Measurements from ENCODE around the gene PTPN22. TPM values are rescaled to one million over a fixed set of nuclear protein-coding genes. Genes with fewer than 3 reads are reported as not detected.

The PTPN22 gene
- total RNA-seq, 2 experiments from 2014 or later = 79.4 to 81.1 TPM

DNA sequence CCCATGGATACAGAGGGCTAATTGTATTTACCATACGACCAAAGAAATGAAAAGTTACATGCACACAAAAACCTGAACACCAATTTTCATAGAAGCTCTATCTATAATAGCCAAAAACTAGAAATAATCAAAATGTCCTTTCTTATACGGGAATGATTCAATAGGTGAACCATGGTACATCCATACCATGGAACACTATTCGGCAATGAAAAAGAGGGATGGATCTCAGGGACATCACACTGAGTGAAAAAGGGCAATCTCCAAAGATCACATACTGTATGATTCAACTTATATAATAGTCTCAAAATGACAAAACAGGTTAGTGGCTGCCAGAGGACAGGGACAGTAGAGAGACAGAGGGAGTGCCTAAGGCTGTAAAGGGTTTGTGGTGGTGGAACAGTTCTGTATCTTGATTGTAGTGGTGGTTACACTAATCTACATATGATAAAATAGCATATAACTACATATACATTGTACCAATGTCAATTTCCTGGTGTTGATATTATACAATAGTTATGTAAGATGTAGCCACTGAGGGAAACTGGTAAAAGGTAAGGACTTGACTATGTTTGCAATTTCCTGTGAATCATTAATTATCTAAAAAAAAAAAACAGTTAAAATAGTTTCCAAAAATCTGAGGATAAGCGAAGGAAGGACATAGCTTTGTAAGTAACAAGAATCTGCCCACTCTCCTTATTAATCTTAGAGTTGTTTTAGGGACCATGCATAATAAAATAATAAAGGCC lies 62.9 kb downstream of the PTPN22 start:
- Mint-ChIP-seq H3K36me3 (ENCODE audit: low read depth) (peaks cover 57% of the 10 kb centered on the region), H3K27ac (no peak overlapping the region), H3K9me3 (no peaks in the 10 kb centered on the region), H3K27me3 (no peaks in the 10 kb centered on the region), H3K4me3 (peak overlapping the region; percentile 27), H3K4me1 (peaks cover 54% of the 10 kb centered on the region)
- POLR2A ChIA-PET = interaction anchor here (0.5 kb wide), 1 partner anchor 48 kb away, joined by 3 read pairs; no protein-coding TSS in a partner anchor
- CTCF ChIA-PET = no interaction called here
- no peak for DNase-seq

DNA sequence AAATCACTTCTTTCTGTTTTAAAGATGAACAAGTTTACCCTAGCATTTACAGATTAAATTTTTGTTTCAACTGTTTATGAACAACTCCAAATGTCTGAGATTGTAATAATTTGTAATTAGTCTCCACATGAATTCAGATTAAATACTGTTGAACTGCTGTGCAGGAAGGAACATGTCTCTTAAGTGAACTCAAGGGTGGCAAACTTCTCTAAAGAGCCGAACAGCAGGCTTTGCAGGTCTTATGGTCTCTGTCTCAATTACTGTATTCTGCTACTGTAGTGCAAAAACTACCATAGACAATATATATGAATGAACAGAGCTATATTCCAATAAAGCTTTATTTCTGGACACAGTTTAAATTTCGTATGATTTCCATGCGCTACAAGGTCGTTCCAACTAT lies 65.9 kb downstream of the PTPN22 start:
- Mint-ChIP-seq H3K36me3 (ENCODE audit: low read depth) (peaks cover 54% of the 10 kb centered on the region), H3K9me3 (no peaks in the 10 kb centered on the region), H3K4me3 (no peak overlapping the region), H3K4me1 (peaks cover 66% of the 10 kb centered on the region), H3K27me3 (no peaks in the 10 kb centered on the region), H3K27ac (no peak overlapping the region)
- POLR2A ChIA-PET = interaction anchor here (0.8 to 1.8 kb wide), 2 partner anchors 22 to 46 kb away, joined by 5 to 6 read pairs; partner anchors contain the start of gene PHTF1
- CTCF ChIA-PET = no interaction called here
- no peak for DNase-seq

DNA sequence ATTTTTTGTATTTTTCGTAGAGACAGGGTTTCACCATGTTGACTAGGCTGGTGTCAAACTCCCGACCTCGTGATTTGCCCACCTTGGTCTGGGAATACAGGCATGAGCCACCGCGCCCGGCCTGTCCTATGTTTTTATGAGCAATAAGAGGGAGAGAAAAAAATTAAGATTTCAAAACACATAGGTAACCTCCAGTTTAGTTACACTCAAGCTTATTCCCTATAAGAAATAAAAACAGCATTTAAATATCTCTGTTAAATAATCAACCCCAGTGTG lies 66.3 kb downstream of the PTPN22 start:
- CTCF ChIA-PET = no interaction called here
- no peak overlapping the region for H3K4me3 Mint-ChIP-seq
- no peak for DNase-seq

DNA sequence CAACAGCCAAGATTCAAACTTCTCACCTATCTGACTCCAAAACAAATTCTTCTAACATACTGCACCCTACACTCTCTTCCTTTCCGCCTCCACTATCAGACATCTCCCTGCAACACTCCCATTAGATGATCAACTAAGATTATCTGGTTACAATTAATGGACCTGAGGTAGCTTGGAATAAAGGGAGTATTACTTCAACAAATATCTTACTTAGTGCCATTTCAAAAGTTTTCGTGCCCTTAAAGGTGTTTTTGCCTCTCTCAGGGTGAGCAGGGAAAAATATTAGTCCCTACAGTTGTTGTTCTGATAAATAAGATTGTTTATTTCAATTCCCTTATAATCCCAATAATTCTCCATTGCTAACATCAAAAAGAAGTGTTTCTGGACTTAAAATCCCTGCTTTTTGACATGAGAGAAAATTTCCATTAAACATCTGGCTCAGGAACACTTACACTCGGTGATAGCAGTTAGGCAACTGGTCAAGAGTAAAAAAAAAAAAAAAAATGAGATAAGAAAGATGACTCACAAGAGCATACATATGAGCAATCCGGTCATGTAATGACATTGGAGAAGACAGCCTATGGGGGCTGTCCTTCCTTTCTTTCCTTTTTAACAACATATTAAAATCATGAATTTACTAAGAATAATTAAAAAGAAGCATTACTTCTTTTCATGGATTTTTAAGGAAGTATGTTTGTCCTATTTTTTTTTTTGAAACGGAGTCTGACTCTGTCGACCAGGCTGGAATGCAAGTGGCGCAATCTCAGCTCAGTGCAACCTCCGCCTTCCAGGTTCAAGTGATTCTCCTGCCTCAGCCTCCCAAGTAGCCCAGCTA lies 66.9 kb downstream of the PTPN22 start:
- CTCF ChIA-PET = no interaction called here
- Mint-ChIP-seq H3K9me3 (no peaks in the 10 kb centered on the region), H3K4me3 (no peak overlapping the region), H3K36me3 (ENCODE audit: low read depth) (peaks cover 54% of the 10 kb centered on the region), H3K27ac (no peak overlapping the region), H3K27me3 (no peaks in the 10 kb centered on the region), H3K4me1 (peaks cover 60% of the 10 kb centered on the region)
- DNase-seq = no peak
- POLR2A ChIA-PET = interaction anchor here (1.2 to 1.8 kb wide), 2 partner anchors 19 to 45 kb away, joined by 5 to 6 read pairs; partner anchors contain the start of gene PHTF1

More for the DNA sequence above, 66.3 kb downstream of the PTPN22 start:
- H3K27me3 Mint-ChIP-seq = no peaks in the 10 kb centered on the region
- H3K4me1 Mint-ChIP-seq = peaks cover 64% of the 10 kb centered on the region
- H3K36me3 Mint-ChIP-seq (ENCODE audit: low read depth) = peaks cover 54% of the 10 kb centered on the region
- H3K9me3 Mint-ChIP-seq = no peaks in the 10 kb centered on the region
- H3K27ac Mint-ChIP-seq = no peak overlapping the region
- POLR2A ChIA-PET = interaction anchor here (0.8 to 1.8 kb wide), 2 partner anchors 21 to 45 kb away, joined by 5 to 6 read pairs; partner anchors contain the start of gene PHTF1

DNA sequence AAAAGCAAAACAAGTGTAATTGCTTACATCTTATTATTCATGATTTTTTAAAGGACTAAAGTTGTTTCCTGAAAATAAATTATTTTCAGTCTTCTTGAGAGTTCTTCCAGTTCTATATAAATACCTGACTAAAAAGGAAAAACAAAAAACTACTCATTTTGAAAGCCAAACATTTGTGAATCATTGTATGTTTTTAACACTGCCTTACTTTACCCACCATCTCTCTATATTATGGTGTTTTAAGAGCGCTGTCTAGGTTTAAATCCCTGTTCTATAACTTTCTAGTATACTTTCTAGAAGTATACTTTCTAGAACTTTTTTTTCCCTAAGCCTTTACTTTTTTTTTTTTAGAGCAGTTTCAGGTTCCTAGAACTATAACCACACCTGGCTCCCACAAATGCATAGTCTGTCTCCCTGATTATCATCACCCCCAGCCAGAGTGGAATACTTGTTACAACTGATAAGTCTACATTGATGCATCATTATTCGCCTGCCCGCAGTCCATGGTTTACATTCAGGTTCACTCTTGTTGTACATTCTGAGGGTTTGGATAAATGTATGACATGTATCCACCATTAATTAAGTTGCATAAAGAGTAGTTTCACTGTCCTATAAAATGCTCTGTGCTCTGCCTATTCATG lies 69.0 kb downstream of the PTPN22 start:
- H3K4me3 Mint-ChIP-seq = no peak overlapping the region
- ChIA-PET POLR2A (interaction anchor here (1.1 kb wide), 1 partner anchor 18 kb away, joined by 3 read pairs; no protein-coding TSS in a partner anchor), CTCF (no interaction called here)
- H3K27ac Mint-ChIP-seq = no peak overlapping the region
- DNase-seq = no peak
- no peaks in the 10 kb centered on the region for H3K27me3 Mint-ChIP-seq
- peaks cover 51% of the 10 kb centered on the region for H3K36me3 Mint-ChIP-seq (ENCODE audit: low read depth)
- peaks cover 46% of the 10 kb centered on the region for H3K4me1 Mint-ChIP-seq
- no peaks in the 10 kb centered on the region for H3K9me3 Mint-ChIP-seq

DNA sequence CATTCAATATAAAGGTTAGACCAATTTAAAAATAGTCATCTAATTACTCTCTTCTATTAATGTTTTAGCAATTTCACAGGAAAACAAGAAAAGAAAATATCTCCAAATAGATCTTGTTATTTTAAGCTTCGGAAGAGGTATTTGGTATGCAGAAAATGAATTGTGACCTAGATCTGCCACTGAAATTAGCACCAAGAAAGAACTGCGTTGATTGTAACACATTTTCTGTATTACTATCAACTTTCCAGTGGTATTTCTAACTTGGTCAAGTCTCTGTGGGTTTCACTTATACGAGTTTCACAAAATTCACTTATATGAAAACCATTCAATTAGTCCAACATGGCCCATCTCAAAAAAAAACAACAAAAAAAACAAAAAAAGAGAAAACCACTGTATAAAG lies 71.0 kb downstream of the PTPN22 start:
- ChIA-PET CTCF (interaction anchor here (1.1 kb wide), 1 partner anchor 727 kb away, joined by 3 read pairs; the partner anchor contains the start of gene LRIG2), POLR2A (interaction anchor here (1.1 to 1.3 kb wide), 2 partner anchors 11 to 16 kb away, joined by 3 to 4 read pairs; no protein-coding TSS in a partner anchor)
- DNase-seq = no peak
- Mint-ChIP-seq H3K4me3 (no peak overlapping the region), H3K36me3 (ENCODE audit: low read depth) (peaks cover 50% of the 10 kb centered on the region), H3K27me3 (no peaks in the 10 kb centered on the region), H3K4me1 (peaks cover 39% of the 10 kb centered on the region), H3K27ac (no peak overlapping the region), H3K9me3 (no peaks in the 10 kb centered on the region)

DNA sequence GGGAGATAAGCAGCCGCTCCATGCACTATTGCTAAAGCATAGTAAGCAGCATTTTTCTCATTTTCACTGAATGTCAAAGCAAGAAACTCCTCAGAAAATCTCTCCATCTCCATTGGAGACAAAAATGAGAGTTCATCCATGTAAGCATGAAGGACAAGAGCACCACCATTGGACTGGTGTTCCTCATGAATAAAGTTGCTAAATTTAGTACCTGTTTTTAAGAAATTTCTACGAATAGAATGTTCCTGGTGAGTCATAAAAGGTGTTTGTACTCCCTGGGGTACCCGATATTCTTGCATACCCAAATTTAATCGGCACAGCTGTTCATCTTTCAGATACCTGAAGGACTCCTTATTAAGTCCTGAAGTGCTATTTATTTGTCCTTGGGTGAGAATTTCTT lies 74.0 kb downstream of the PTPN22 start:
- Mint-ChIP-seq H3K27ac (no peak overlapping the region), H3K4me3 (no peak overlapping the region), H3K4me1 (peaks cover 31% of the 10 kb centered on the region), H3K36me3 (ENCODE audit: low read depth) (peaks cover 50% of the 10 kb centered on the region), H3K27me3 (no peaks in the 10 kb centered on the region), H3K9me3 (no peaks in the 10 kb centered on the region)
- POLR2A ChIA-PET = no interaction called here
- DNase-seq = no peak
- CTCF ChIA-PET = interaction anchor here (0.8 kb wide), 1 partner anchor 9 kb away, joined by 3 read pairs; no protein-coding TSS in a partner anchor

DNA sequence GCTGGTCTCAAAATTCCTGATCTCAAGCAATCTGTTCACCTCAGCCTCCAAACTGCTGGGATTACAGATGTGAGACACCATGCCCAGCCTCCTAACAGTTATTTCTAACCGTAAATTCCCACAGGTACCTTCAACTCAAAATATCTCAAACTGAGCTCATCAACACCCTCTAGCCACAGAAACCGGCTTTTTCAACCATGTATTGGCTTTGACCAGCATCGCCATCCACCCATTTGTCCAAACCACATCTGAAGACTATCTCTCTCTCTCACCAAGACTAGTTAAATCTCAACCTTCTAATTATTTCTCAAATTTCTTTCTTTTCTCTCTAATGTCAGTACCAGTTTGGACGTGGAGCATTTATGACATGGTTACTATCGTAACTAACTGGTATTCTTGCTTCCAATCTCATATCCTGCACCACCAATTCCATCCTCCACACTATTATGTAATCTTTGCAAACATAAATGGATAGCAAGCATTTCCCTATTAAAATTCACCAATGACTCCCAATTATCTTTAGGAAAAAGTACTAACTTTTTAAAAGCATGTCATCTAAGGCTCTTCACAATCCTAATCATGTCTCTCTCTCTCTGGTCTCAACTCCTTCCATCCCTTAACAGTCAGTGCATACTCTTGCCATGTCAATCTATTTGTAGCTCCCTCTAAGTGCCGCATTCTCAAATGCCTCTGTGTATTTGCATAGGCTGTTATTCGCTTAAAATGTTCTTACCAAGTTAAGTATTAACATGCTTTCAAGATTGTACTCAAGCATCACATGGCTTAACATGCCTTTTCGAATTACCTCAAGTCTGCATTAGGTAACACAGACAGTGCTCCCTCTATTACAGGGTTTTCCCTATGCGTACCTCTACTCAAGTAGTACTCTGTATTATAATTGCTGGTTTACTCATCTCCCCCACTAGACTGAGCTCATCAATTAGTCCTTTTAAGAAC lies 77.4 kb downstream of the PTPN22 start:
- ChIA-PET CTCF (no interaction called here), POLR2A (interaction anchor here (0.8 kb wide), 1 partner anchor 24 kb away, joined by 3 read pairs; no protein-coding TSS in a partner anchor)
- H3K27me3 Mint-ChIP-seq = no peaks in the 10 kb centered on the region
- peaks cover 63% of the 10 kb centered on the region for H3K36me3 Mint-ChIP-seq (ENCODE audit: low read depth)
- DNase-seq = no peak
- H3K4me3 Mint-ChIP-seq = no peak overlapping the region
- H3K27ac Mint-ChIP-seq = no peak overlapping the region
- H3K4me1 Mint-ChIP-seq = peaks cover 25% of the 10 kb centered on the region
- no peaks in the 10 kb centered on the region for H3K9me3 Mint-ChIP-seq

DNA sequence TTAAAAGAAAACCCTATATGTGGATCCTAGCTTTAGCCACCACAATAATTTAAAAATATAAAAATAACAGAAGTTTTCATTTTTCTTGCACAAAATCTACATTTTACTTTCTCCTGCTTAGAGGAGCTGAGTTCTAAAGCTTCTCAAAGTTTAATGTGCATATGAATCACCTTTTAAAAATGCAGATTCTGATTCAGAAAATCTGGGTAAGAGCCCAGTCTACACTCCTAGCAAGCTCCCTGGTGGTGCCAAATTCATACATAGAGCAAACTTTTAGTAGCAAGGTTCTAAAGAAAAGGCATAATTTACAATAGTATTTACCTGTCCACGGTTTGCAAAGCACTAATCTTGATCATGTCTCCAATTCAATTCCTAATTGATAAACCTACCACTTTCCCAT lies 78.5 kb downstream of the PTPN22 start:
- DNase-seq = no peak
- no peaks in the 10 kb centered on the region for H3K27me3 Mint-ChIP-seq
- no peak overlapping the region for H3K27ac Mint-ChIP-seq
- H3K4me1 Mint-ChIP-seq = peaks cover 27% of the 10 kb centered on the region
- H3K4me3 Mint-ChIP-seq = no peak overlapping the region
- ChIA-PET CTCF (no interaction called here), POLR2A (interaction anchor here (1.7 to 2.7 kb wide), 2 partner anchors 9 to 19 kb away, joined by 8 to 10 read pairs; partner anchors contain the start of gene RSBN1)
- H3K9me3 Mint-ChIP-seq = no peaks in the 10 kb centered on the region
- H3K36me3 Mint-ChIP-seq (ENCODE audit: low read depth) = peaks cover 70% of the 10 kb centered on the region

DNA sequence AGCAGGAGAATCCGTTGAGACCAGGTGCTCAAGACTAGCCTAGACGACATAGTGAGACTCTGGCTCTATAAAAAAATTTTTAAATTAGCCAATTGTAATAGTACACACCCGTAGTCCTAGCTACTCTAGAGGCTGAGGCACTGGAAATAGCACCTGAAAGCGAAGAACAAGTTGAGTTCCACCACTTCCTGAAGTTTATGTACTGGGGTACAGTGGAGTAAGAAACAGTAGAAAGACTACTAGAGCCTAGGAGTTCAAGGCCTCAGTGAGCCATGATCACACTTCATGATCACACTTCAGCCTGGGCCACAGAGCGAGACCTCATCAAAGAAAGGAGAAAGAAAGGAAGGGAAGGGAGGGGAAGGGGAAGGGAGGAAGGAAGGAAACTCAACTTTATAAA lies 79.0 kb downstream of the PTPN22 start:
- H3K9me3 Mint-ChIP-seq = no peaks in the 10 kb centered on the region
- ChIA-PET CTCF (no interaction called here), POLR2A (interaction anchor here (0.9 to 2.7 kb wide), 4 partner anchors 9 to 19 kb away, joined by 3 to 10 read pairs (median 6); partner anchors contain the start of gene RSBN1)
- H3K36me3 Mint-ChIP-seq (ENCODE audit: low read depth) = peaks cover 67% of the 10 kb centered on the region
- no peaks in the 10 kb centered on the region for H3K27me3 Mint-ChIP-seq
- peaks cover 28% of the 10 kb centered on the region for H3K4me1 Mint-ChIP-seq
- DNase-seq = no peak
- peak overlapping the region; percentile 44 for H3K27ac Mint-ChIP-seq
- no peak overlapping the region for H3K4me3 Mint-ChIP-seq

DNA sequence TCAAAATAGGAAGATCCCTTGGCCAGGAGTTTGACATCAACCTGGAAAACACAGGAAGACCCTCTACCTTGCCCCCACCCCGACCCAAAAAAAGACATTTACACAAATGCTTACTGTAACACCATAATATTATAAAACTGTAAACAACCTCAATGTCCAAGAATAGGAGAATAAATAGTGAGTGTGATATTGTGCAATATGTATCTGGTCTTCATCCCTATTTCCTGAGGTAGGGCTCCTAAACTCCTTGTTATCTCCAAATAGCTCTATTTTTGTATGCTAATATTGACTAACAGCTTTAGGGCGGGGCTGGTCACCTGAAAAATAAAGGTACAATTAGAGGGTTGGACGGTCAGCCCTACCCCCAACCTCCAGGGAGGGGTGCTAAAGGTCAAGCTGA lies 82.7 kb downstream of the PTPN22 start:
- ChIA-PET CTCF (interaction anchor here (0.9 to 1.5 kb wide), 2 partner anchors 8 to 10 kb away, joined by 3 read pairs; no protein-coding TSS in a partner anchor), POLR2A (interaction anchor here (1.5 kb wide), 1 partner anchor 22 kb away, joined by 5 read pairs; no protein-coding TSS in a partner anchor)
- Mint-ChIP-seq H3K4me1 (peaks cover 41% of the 10 kb centered on the region), H3K27me3 (no peaks in the 10 kb centered on the region), H3K36me3 (ENCODE audit: low read depth) (peaks cover 53% of the 10 kb centered on the region), H3K4me3 (no peak overlapping the region), H3K27ac (no peak overlapping the region), H3K9me3 (no peaks in the 10 kb centered on the region)
- DNase-seq = no peak

DNA sequence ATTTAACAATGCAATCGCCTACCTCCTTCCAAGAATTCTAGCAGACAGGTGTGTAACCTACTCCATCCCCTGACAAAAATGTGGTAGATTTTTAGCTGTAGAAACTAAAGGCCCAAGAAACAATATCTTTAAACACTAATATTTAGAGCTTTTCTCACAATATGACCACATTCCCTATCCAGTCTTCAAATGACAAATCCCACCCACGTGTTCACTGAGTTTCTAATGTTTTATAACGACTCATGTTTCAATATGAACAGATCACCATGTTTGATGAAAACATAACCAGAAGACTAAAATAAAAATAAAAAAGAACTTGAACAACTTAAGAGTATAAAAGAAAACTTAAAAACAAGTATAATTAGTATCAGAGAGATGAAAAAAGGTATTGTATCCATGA lies 83.8 kb downstream of the PTPN22 start:
- Mint-ChIP-seq H3K9me3 (no peaks in the 10 kb centered on the region), H3K4me3 (no peak overlapping the region), H3K27ac (no peak overlapping the region), H3K36me3 (ENCODE audit: low read depth) (peaks cover 50% of the 10 kb centered on the region), H3K4me1 (peaks cover 36% of the 10 kb centered on the region), H3K27me3 (no peaks in the 10 kb centered on the region)
- POLR2A ChIA-PET = interaction anchor here (1.5 kb wide), 1 partner anchor 23 kb away, joined by 5 read pairs; no protein-coding TSS in a partner anchor
- no peak for DNase-seq
- CTCF ChIA-PET = interaction anchor here (0.9 to 1.5 kb wide), 2 partner anchors 10 to 11 kb away, joined by 3 read pairs; no protein-coding TSS in a partner anchor

Measured in activated CD4-positive, alpha-beta memory T cell treated with anti-CD3 and anti-CD28 coated beads, Interleukin-2, amount 10 ng/mL, durations not matched to agents 7 days and 5 days (primary cell).